Measurements from ENCODE around the gene SLC25A20.

DNA sequence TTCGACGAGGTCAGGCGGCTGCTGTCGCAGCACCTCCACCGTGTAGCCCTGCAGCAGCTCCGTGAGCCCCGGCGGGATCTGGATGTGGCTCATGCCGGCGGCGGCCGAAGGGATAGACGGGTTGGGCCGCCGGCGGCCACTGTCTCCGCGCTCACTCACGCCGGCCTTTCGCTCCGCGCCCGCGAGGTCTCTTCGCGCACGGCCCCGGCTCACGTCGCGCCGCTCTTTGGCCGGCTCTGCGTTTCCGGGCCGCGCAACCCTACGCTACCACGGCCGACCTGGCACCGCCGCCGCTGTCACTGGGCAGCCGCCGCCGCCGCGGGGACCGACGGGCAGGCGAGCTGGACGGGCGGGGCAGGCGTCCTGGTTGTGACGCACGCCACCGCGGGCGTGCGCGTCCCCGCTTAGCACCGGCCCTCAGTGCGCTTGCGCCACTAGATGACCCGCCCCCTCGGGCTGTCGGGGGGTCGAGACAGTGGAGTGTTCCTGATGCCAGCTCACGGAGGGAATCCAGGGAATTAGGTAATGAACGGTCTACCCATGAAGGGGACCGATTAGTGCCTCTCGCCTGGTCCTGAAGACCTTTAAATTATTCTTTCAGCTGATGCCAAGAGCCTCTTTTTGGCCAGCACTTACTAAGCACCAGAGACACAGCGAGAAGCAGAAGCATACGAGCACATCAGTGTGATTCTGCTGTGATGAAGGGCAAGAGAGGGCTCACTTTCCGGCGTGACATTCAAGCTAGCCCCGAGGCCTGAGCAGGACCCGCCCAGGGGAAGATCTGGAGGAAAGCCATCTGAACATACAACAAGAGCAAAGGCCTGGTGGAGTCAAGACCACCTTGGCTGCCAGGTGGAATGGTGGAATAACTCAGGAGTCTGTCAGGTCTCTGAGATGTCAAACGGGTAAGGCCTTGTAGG lies 50.9 kb downstream of the SLC25A20 start, which contains the start of gene PRKAR2A:
- no peak for TF ChIP-seq EZH2phosphoT487 (IDR thresholded peaks at IDR 0.05; ENCODE audit: borderline replicate concordance, low read length)
- TF ChIP-seq, protein P1, sequence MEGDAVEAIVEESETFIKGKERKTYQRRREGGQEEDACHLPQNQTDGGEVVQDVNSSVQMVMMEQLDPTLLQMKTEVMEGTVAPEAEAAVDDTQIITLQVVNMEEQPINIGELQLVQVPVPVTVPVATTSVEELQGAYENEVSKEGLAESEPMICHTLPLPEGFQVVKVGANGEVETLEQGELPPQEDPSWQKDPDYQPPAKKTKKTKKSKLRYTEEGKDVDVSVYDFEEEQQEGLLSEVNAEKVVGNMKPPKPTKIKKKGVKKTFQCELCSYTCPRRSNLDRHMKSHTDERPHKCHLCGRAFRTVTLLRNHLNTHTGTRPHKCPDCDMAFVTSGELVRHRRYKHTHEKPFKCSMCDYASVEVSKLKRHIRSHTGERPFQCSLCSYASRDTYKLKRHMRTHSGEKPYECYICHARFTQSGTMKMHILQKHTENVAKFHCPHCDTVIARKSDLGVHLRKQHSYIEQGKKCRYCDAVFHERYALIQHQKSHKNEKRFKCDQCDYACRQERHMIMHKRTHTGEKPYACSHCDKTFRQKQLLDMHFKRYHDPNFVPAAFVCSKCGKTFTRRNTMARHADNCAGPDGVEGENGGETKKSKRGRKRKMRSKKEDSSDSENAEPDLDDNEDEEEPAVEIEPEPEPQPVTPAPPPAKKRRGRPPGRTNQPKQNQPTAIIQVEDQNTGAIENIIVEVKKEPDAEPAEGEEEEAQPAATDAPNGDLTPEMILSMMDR (IDR thresholded peaks at IDR 0.05; ENCODE audit: low read depth, low read length, poor library complexity, severe bottlenecking), result no peak
